Suprapubic skin (tissue), 4 donors: ENCODE results near the gene SLIT1. TPM values are rescaled to one million over a fixed set of nuclear protein-coding genes. Genes with fewer than 3 reads are reported as not detected.

Experiments
- DNase-seq, 2 donors: peaks; one replicate each; pipeline ENCODE4 v3.0.0-alpha.2; 2019; ENCODE audit warnings: low spot score in 2 of 2
- H3K27ac ChIP-seq: fragments of 200-600 bp; sonication (generic); one replicate; pipeline ENCODE4 v1.5.1; 2019
- H3K27me3 ChIP-seq: fragments of 200-600 bp; sonication (generic); one replicate; pipeline ENCODE4 v1.5.1; 2019
- H3K36me3 ChIP-seq: fragments of 200-600 bp; sonication (generic); one replicate; pipeline ENCODE4 v1.5.1; 2019
- H3K4me1 ChIP-seq: fragments of 200-600 bp; sonication (generic); one replicate; pipeline ENCODE4 v1.5.1; 2019
- H3K4me3 ChIP-seq: fragments of 200-600 bp; sonication (generic); one replicate; pipeline ENCODE4 v1.5.1; 2019; ENCODE audit warnings: mild to moderate bottlenecking
- H3K9me3 ChIP-seq: fragments of 200-600 bp; sonication (generic); one replicate; pipeline ENCODE4 v1.5.1; 2019
- EP300 ChIP-seq: sonication (generic); formaldehyde crosslinking; IDR thresholded peaks from one replicate; pipeline ENCODE4 v1.6.1; 2017; ENCODE audit warnings: antibody characterized with exemption
- POLR2A ChIP-seq, 2 donors: fragments of 450-650 bp; IDR thresholded peaks; one replicate each; pipeline ENCODE4 v1.6.1; 2017; ENCODE audit warnings: antibody characterized with exemption in 2 of 2, mild to moderate bottlenecking in 2 of 2, moderate library complexity in 2 of 2
- POLR2AphosphoS5 ChIP-seq, 3 donors: sonication (generic); formaldehyde crosslinking; IDR thresholded peaks; one replicate each; pipeline ENCODE4 v1.6.1; 2017; ENCODE audit warnings: antibody characterized with exemption in 3 of 3
- WGBS: methylation state at CpG from one replicate; pipeline ENCODE4 v1.1.5; 2018; 5-methylcytosine and 5-hydroxymethylcytosine counted together
- total RNA-seq, 4 donors: library from RNA; depleted of rRNA; stranded (reverse); fragments of >200 nt; gene quantifications; one replicate each; pipeline ENCODE4 v1.1.0, GENCODE V29; 2016
- TF ChIP-seq, protein P1 (sequence below), 2 donors: fragments of 200-600 bp in 1 of 2; fragments of 450-650 bp in 1 of 2; sonication (generic) in 1 of 2; IDR thresholded peaks; one replicate each; pipeline ENCODE4 v1.5.1; 2016 to 2019; ENCODE audit warnings: antibody characterized with exemption in 2 of 2, mild to moderate bottlenecking in 1 of 2, moderate library complexity in 1 of 2

SLIT1 gene
- total RNA-seq, 4 donors from 2014 or later = 0.10 to 0.40 (median 0.11) TPM; not detected in 1

DNA sequence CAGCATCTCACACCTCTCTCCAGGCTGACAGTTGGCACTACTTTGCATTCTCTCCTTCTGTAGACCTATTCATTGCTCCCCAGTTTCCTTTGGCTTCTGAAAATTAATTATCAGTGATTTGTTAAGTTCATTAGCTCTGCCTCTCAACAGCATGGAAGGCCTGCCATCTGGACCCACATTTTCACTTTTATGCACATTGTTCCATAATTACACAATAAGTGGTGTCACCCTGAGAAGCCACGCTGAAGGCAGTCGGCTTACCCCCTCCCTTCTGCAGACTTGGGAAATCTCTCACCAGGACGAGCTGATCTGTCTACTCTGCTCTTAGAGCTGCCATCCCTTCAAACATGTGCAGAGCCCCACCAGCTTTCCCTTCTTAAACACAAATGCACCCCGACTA is 64.7 kb downstream of the SLIT1 start:
- no peak for TF ChIP-seq EP300
- TF ChIP-seq, protein P1, sequence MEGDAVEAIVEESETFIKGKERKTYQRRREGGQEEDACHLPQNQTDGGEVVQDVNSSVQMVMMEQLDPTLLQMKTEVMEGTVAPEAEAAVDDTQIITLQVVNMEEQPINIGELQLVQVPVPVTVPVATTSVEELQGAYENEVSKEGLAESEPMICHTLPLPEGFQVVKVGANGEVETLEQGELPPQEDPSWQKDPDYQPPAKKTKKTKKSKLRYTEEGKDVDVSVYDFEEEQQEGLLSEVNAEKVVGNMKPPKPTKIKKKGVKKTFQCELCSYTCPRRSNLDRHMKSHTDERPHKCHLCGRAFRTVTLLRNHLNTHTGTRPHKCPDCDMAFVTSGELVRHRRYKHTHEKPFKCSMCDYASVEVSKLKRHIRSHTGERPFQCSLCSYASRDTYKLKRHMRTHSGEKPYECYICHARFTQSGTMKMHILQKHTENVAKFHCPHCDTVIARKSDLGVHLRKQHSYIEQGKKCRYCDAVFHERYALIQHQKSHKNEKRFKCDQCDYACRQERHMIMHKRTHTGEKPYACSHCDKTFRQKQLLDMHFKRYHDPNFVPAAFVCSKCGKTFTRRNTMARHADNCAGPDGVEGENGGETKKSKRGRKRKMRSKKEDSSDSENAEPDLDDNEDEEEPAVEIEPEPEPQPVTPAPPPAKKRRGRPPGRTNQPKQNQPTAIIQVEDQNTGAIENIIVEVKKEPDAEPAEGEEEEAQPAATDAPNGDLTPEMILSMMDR (IDR thresholded peaks at IDR 0.05) = no peak
- no peak for TF ChIP-seq POLR2AphosphoS5 (IDR thresholded peaks at IDR 0.05)
- TF ChIP-seq POLR2A (IDR thresholded peaks at IDR 0.05) = no peak
- 64% methylated on average over 4 of the region's 4 CpGs for WGBS
- no peak for DNase-seq
- Histone ChIP-seq H3K27ac (no peak overlapping the region), H3K4me3 (no peak overlapping the region), H3K4me1 (no peaks in the 10 kb centered on the region), H3K27me3 (peaks cover 46% of the 10 kb centered on the region), H3K9me3 (no peaks in the 10 kb centered on the region), H3K36me3 (no peaks in the 10 kb centered on the region)

GRCh38 chr10:97120370-97120769 is 65.4 kb downstream of the SLIT1 start:
- no peak overlapping the region for H3K27ac ChIP-seq
- no peak for DNase-seq
- TF ChIP-seq POLR2AphosphoS5 (IDR thresholded peaks at IDR 0.05) (no peak), EP300 (no peak), POLR2A (IDR thresholded peaks at IDR 0.05) (no peak)
- TF ChIP-seq, protein P1 (IDR thresholded peaks at IDR 0.05) = no peak
- no peak overlapping the region for H3K4me3 ChIP-seq
- H3K27me3 ChIP-seq = peaks cover 46% of the 10 kb centered on the region
- 89% methylated on average over 15 of the region's 15 CpGs for WGBS
- no peaks in the 10 kb centered on the region for H3K36me3 ChIP-seq
- H3K9me3 ChIP-seq = no peaks in the 10 kb centered on the region
- H3K4me1 ChIP-seq = no peaks in the 10 kb centered on the region

DNA sequence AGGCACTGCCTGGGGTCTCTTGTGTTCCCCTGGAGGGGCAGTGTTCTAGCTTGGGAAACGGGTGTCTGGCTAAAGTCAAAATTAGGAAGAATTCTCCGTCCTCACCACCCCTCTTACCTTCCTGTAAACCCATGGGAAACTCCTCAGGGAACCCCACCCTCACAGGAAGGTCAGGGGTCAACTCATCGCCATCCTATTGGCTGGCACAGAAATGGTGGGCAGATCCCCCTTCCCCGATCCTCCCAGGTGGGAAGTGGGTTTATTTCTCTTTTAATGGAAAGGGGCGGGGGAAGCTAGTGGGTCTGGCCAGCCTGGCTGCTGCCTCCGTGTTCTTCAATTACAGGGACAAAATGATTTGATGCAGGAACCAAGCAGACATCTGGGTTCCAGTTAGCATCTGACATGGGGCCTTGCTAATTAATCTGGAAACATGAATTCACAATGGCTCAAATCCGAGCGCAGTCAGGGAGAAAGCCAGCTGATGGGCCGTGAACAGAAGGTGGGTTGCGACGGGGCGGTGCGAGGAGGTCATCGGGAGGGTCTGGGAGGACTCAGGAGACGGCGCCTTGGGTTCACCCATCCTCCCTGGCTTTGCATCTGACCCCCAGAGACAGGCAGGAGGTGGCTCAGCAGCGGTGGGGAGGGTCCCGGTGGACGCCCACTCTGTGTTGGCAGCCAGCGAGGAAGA is 66.6 kb downstream of the SLIT1 start:
- H3K9me3 ChIP-seq = no peaks in the 10 kb centered on the region
- WGBS = 65% methylated on average over 20 of the region's 20 CpGs
- DNase-seq = no peak
- no peaks in the 10 kb centered on the region for H3K4me1 ChIP-seq
- no peaks in the 10 kb centered on the region for H3K36me3 ChIP-seq
- H3K4me3 ChIP-seq = no peak overlapping the region
- TF ChIP-seq, protein P1 (IDR thresholded peaks at IDR 0.05) = no peak
- no peak for TF ChIP-seq EP300
- no peak for TF ChIP-seq POLR2AphosphoS5 (IDR thresholded peaks at IDR 0.05)
- no peak for TF ChIP-seq POLR2A (IDR thresholded peaks at IDR 0.05)
- H3K27ac ChIP-seq = no peak overlapping the region
- H3K27me3 ChIP-seq = peaks cover 45% of the 10 kb centered on the region

- Histone ChIP-seq H3K36me3 (no peaks in the 10 kb centered on the region), H3K9me3 (no peaks in the 10 kb centered on the region), H3K27me3 (peaks cover 29% of the 10 kb centered on the region), H3K27ac (no peak overlapping the region), H3K4me1 (no peaks in the 10 kb centered on the region), H3K4me3 (no peak overlapping the region)
- DNase-seq = no peak
- TF ChIP-seq POLR2A (IDR thresholded peaks at IDR 0.05) (no peak), POLR2AphosphoS5 (IDR thresholded peaks at IDR 0.05) (no peak), EP300 (no peak)
- TF ChIP-seq, protein P1 (IDR thresholded peaks at IDR 0.05) = no peak
- 50% methylated on average over 3 of the region's 3 CpGs for WGBS
Observed at GRCh38 chr10:97117372-97117771, 68.4 kb downstream of the SLIT1 start.

- H3K27ac ChIP-seq = no peak overlapping the region
- no peaks in the 10 kb centered on the region for H3K9me3 ChIP-seq
- H3K27me3 ChIP-seq = peaks cover 26% of the 10 kb centered on the region
- TF ChIP-seq, protein P1 (IDR thresholded peaks at IDR 0.05) = no peak
- TF ChIP-seq POLR2A (IDR thresholded peaks at IDR 0.05) = no peak
- no peak for TF ChIP-seq EP300
- TF ChIP-seq POLR2AphosphoS5 (IDR thresholded peaks at IDR 0.05) = no peak
- no peak overlapping the region for H3K4me3 ChIP-seq
- no peaks in the 10 kb centered on the region for H3K4me1 ChIP-seq
- DNase-seq = no peak
- 78% methylated on average over 5 of the region's 7 CpGs for WGBS
- no peaks in the 10 kb centered on the region for H3K36me3 ChIP-seq
Observed at GRCh38 chr10:97116462-97117162, 69.1 kb downstream of the SLIT1 start.
